ENCODE results near the gene U2SURP.

GRCh38 chr3:142993958-142994442 is 7.4 kb upstream of the U2SURP start:
- peak; percentile 26 to 65 (median 43) for TF ChIP-seq CTCF (IDR thresholded peaks at IDR 0.05)
- no peak for TF ChIP-seq POLR2A (IDR thresholded peaks at IDR 0.05)
